ENCODE data around the gene MISP3.
A peak's percentile ranks its signal among the peaks of the same experiment; 100 is the strongest.
"Not testable (repeated sequence)": the region's sequence is repeated elsewhere in the genome, so short reads cannot be mapped to it uniquely, and the experiment has no call there.

MISP3 gene

GRCh38 chr19:14039181-14039580 is 33.4 kb upstream of the MISP3 start:
- no peak overlapping the region for H2AK5ac ChIP-seq (ENCODE audit: low read length)
- no peak overlapping the region for H2BK120ac ChIP-seq (ENCODE audit: low read depth, low read length)
- no peak overlapping the region for H2BK5ac ChIP-seq (ENCODE audit: low read length)
- no peak for DNase-seq
- no peaks in the 10 kb centered on the region for H3K79me1 ChIP-seq (ENCODE audit: low read length)
- H3K23ac ChIP-seq (ENCODE audit: low read length), result no peak overlapping the region
- no peaks in the 10 kb centered on the region for H3K4me1 ChIP-seq (ENCODE audit: control insufficient read depth, low read depth, low read length)
- no peak overlapping the region for H3K4me3 ChIP-seq (ENCODE audit: low read length)
- H3K18ac ChIP-seq (ENCODE audit: low read length), result no peak overlapping the region
- H3K79me2 ChIP-seq (ENCODE audit: control insufficient read depth, insufficient read depth, low read length), result no peaks in the 10 kb centered on the region
- no peak overlapping the region for H3K9ac ChIP-seq (ENCODE audit: low read length)
- no CpG with 5 or more reads among the region's 7 CpGs for WGBS (ENCODE audit: extremely low coverage, insufficient coverage, low lambda C conversion rate)
- no peak overlapping the region for H4K8ac ChIP-seq (ENCODE audit: low read depth, low read length)
- no peak overlapping the region for H3K56ac ChIP-seq (ENCODE audit: low read length)
- no peak overlapping the region for H2BK15ac ChIP-seq (replicated peaks; ENCODE audit: low read depth)
- no peak overlapping the region for H3K4me2 ChIP-seq (ENCODE audit: low read length)
- no peaks in the 10 kb centered on the region for H3K27me3 ChIP-seq (ENCODE audit: insufficient read depth, low read length, poor library complexity)
- H3K27ac ChIP-seq (ENCODE audit: low read depth, low read length), result no peak overlapping the region
- H3K36me3 ChIP-seq (ENCODE audit: control insufficient read depth, insufficient read depth, low read length), result no peaks in the 10 kb centered on the region
- no peak overlapping the region for H3K4ac ChIP-seq (ENCODE audit: low read depth, low read length)
- no peak overlapping the region for H4K5ac ChIP-seq (ENCODE audit: low read length)

- H3K4ac ChIP-seq (ENCODE audit: low read depth, low read length); H4K5ac ChIP-seq (ENCODE audit: low read length); H3K4me1 ChIP-seq (ENCODE audit: control insufficient read depth, low read depth, low read length); H3K9ac ChIP-seq (ENCODE audit: low read length); H2AK5ac ChIP-seq (ENCODE audit: low read length); H3K79me2 ChIP-seq (ENCODE audit: control insufficient read depth, insufficient read depth, low read length); H3K18ac ChIP-seq (ENCODE audit: low read length); H2BK120ac ChIP-seq (ENCODE audit: low read depth, low read length); H3K4me3 ChIP-seq (ENCODE audit: low read length); H3K79me1 ChIP-seq (ENCODE audit: low read length); H3K23ac ChIP-seq (ENCODE audit: low read length); H4K8ac ChIP-seq (ENCODE audit: low read depth, low read length); H3K36me3 ChIP-seq (ENCODE audit: control insufficient read depth, insufficient read depth, low read length); H2BK15ac ChIP-seq (replicated peaks; ENCODE audit: low read depth); H3K27me3 ChIP-seq (ENCODE audit: insufficient read depth, low read length, poor library complexity); H2BK5ac ChIP-seq (ENCODE audit: low read length); H3K4me2 ChIP-seq (ENCODE audit: low read length); H3K27ac ChIP-seq (ENCODE audit: low read depth, low read length): not testable (repeated sequence)
- H3K56ac ChIP-seq (ENCODE audit: low read length), result peak overlapping the region; percentile 4
- DNase-seq, result peak; percentile 97
- WGBS (ENCODE audit: extremely low coverage, insufficient coverage, low lambda C conversion rate), result no CpG with 5 or more reads among the region's 19 CpGs
Observed at GRCh38 chr19:14042659-14043608, 29.7 kb upstream of the MISP3 start.

GRCh38 chr19:14047866-14048265 is 24.7 kb upstream of the MISP3 start:
- not testable (repeated sequence) for H3K4me1 ChIP-seq (ENCODE audit: control insufficient read depth, low read depth, low read length); H3K18ac ChIP-seq (ENCODE audit: low read length); H3K23ac ChIP-seq (ENCODE audit: low read length); H3K79me1 ChIP-seq (ENCODE audit: low read length); H3K36me3 ChIP-seq (ENCODE audit: control insufficient read depth, insufficient read depth, low read length); H4K8ac ChIP-seq (ENCODE audit: low read depth, low read length); H3K56ac ChIP-seq (ENCODE audit: low read length); H3K79me2 ChIP-seq (ENCODE audit: control insufficient read depth, insufficient read depth, low read length); H2BK5ac ChIP-seq (ENCODE audit: low read length); H3K27ac ChIP-seq (ENCODE audit: low read depth, low read length); DNase-seq; H3K9ac ChIP-seq (ENCODE audit: low read length); H4K5ac ChIP-seq (ENCODE audit: low read length); H3K27me3 ChIP-seq (ENCODE audit: insufficient read depth, low read length, poor library complexity); H3K4me2 ChIP-seq (ENCODE audit: low read length); H3K4me3 ChIP-seq (ENCODE audit: low read length); H2BK15ac ChIP-seq (replicated peaks; ENCODE audit: low read depth); H3K4ac ChIP-seq (ENCODE audit: low read depth, low read length); H2BK120ac ChIP-seq (ENCODE audit: low read depth, low read length); H2AK5ac ChIP-seq (ENCODE audit: low read length)
- WGBS (ENCODE audit: extremely low coverage, insufficient coverage, low lambda C conversion rate), result no CpG with 5 or more reads among the region's 10 CpGs

GRCh38 chr19:14048443-14049153 is 24.0 kb upstream of the MISP3 start:
- H3K4me1 ChIP-seq (ENCODE audit: control insufficient read depth, low read depth, low read length), result no peaks in the 10 kb centered on the region
- no CpG with 5 or more reads among the region's 8 CpGs for WGBS (ENCODE audit: extremely low coverage, insufficient coverage, low lambda C conversion rate)
- no peak overlapping the region for H3K4me2 ChIP-seq (ENCODE audit: low read length)
- H2BK5ac ChIP-seq (ENCODE audit: low read length), result no peak overlapping the region
- no peak overlapping the region for H2BK15ac ChIP-seq (replicated peaks; ENCODE audit: low read depth)
- H3K36me3 ChIP-seq (ENCODE audit: control insufficient read depth, insufficient read depth, low read length), result no peaks in the 10 kb centered on the region
- no peak overlapping the region for H3K18ac ChIP-seq (ENCODE audit: low read length)
- no peaks in the 10 kb centered on the region for H3K79me2 ChIP-seq (ENCODE audit: control insufficient read depth, insufficient read depth, low read length)
- DNase-seq, result peak; percentile 85
- no peak overlapping the region for H3K23ac ChIP-seq (ENCODE audit: low read length)
- H3K79me1 ChIP-seq (ENCODE audit: low read length), result no peaks in the 10 kb centered on the region
- no peak overlapping the region for H2BK120ac ChIP-seq (ENCODE audit: low read depth, low read length)
- H3K27me3 ChIP-seq (ENCODE audit: insufficient read depth, low read length, poor library complexity), result no peaks in the 10 kb centered on the region
- H4K5ac ChIP-seq (ENCODE audit: low read length), result no peak overlapping the region
- H2AK5ac ChIP-seq (ENCODE audit: low read length), result no peak overlapping the region
- H3K4ac ChIP-seq (ENCODE audit: low read depth, low read length), result no peak overlapping the region
- no peak overlapping the region for H3K56ac ChIP-seq (ENCODE audit: low read length)
- no peak overlapping the region for H3K4me3 ChIP-seq (ENCODE audit: low read length)
- H3K27ac ChIP-seq (ENCODE audit: low read depth, low read length), result no peak overlapping the region
- no peak overlapping the region for H4K8ac ChIP-seq (ENCODE audit: low read depth, low read length)
- no peak overlapping the region for H3K9ac ChIP-seq (ENCODE audit: low read length)

GRCh38 chr19:14050512-14050911 is 22.1 kb upstream of the MISP3 start:
- Histone ChIP-seq H3K27me3 (ENCODE audit: insufficient read depth, low read length, poor library complexity) (no peaks in the 10 kb centered on the region), H3K18ac (ENCODE audit: low read length) (no peak overlapping the region), H2AK5ac (ENCODE audit: low read length) (no peak overlapping the region), H3K56ac (ENCODE audit: low read length) (no peak overlapping the region), H3K79me2 (ENCODE audit: control insufficient read depth, insufficient read depth, low read length) (no peaks in the 10 kb centered on the region), H3K27ac (ENCODE audit: low read depth, low read length) (no peak overlapping the region), H3K4me3 (ENCODE audit: low read length) (no peak overlapping the region), H3K23ac (ENCODE audit: low read length) (no peak overlapping the region), H3K9ac (ENCODE audit: low read length) (no peak overlapping the region), H4K5ac (ENCODE audit: low read length) (no peak overlapping the region), H3K4ac (ENCODE audit: low read depth, low read length) (no peak overlapping the region), H2BK5ac (ENCODE audit: low read length) (no peak overlapping the region), H2BK15ac (replicated peaks; ENCODE audit: low read depth) (no peak overlapping the region), H3K36me3 (ENCODE audit: control insufficient read depth, insufficient read depth, low read length) (no peaks in the 10 kb centered on the region), H3K79me1 (ENCODE audit: low read length) (no peaks in the 10 kb centered on the region), H3K4me1 (ENCODE audit: control insufficient read depth, low read depth, low read length) (no peaks in the 10 kb centered on the region), H4K8ac (ENCODE audit: low read depth, low read length) (no peak overlapping the region), H2BK120ac (ENCODE audit: low read depth, low read length) (no peak overlapping the region), H3K4me2 (ENCODE audit: low read length) (no peak overlapping the region)
- WGBS (ENCODE audit: extremely low coverage, insufficient coverage, low lambda C conversion rate), result no CpG with 5 or more reads among the region's 4 CpGs
- no peak for DNase-seq
